MCF 10A (cell line): ENCODE measurements around the gene OR7D2. TPM values are rescaled to one million over a fixed set of nuclear protein-coding genes. Genes with fewer than 3 reads are reported as not detected.

ENCODE experiments used
- Bru-seq: library from RNA; stranded (reverse); fragments of 400-500 nt; gene quantifications from one replicate; lab custom pipeline; 2021; lab: Mats Ljungman, UMichigan
- BruChase-seq, 2 experiments: library from RNA; stranded (reverse); fragments of 400-500 nt; gene quantifications; one replicate each; lab custom pipeline; 2021; lab: Mats Ljungman, UMichigan
- BruUV-seq: library from RNA; stranded (reverse); fragments of 400-500 nt; replicated peaks from 2 replicates; lab custom pipeline; 2021; lab: Mats Ljungman, UMichigan
- CTCF ChIA-PET: fragments of 300-600 bp; sonication (Branson Sonifier 250); formaldehyde crosslinking; extraction: SDS; loops from one replicate; lab custom pipeline; 2021; ENCODE audit warnings: antibody characterized with exemption, inconsistent platforms; lab: Yijun Ruan, JAX
- POLR2A ChIA-PET: fragments of 300-600, 350-650 bp; sonication (Branson Sonifier 250); formaldehyde crosslinking; extraction: SDS; loops from one replicate; lab custom pipeline; 2020; ENCODE audit warnings: antibody characterized with exemption, inconsistent platforms; lab: Yijun Ruan, JAX
- DNase-seq: peaks from one replicate; pipeline ENCODE4 v3.0.0-alpha.2; 2018; ENCODE audit not compliant: unreplicated experiment
- H3K27ac Mint-ChIP-seq: one replicate; pipeline ENCODE4 v1.8.0; 2022; ENCODE audit warnings: mild to moderate bottlenecking, low read depth, mixed read lengths; ENCODE audit not compliant: unreplicated experiment
- H3K27me3 Mint-ChIP-seq: one replicate; pipeline ENCODE4 v1.8.0; 2022; ENCODE audit warnings: mixed read lengths; ENCODE audit not compliant: insufficient read depth, unreplicated experiment
- H3K36me3 Mint-ChIP-seq: one replicate; pipeline ENCODE4 v1.8.0; 2022; ENCODE audit warnings: mild to moderate bottlenecking, moderate library complexity, mixed read lengths; ENCODE audit not compliant: insufficient read depth, unreplicated experiment
- H3K4me1 Mint-ChIP-seq: one replicate; pipeline ENCODE4 v1.8.0; 2022; ENCODE audit warnings: mixed read lengths; ENCODE audit not compliant: insufficient read depth, unreplicated experiment
- H3K4me3 Mint-ChIP-seq: one replicate; pipeline ENCODE4 v1.8.0; 2022; ENCODE audit warnings: mild to moderate bottlenecking, moderate library complexity, mixed read lengths; ENCODE audit not compliant: unreplicated experiment
- H3K9me3 Mint-ChIP-seq: one replicate; pipeline ENCODE4 v1.8.0; 2022; ENCODE audit warnings: mixed read lengths; ENCODE audit not compliant: unreplicated experiment
- CTCF ChIP-seq: fragments of 200-600 bp; IDR thresholded peaks from one replicate; pipeline ENCODE4 v1.8.0; 2022; ENCODE audit warnings: antibody characterized with exemption, mild to moderate bottlenecking; ENCODE audit not compliant: unreplicated experiment
- intact Hi-C: fragments of 100-400 bp; cut with micrococcal nuclease; formaldehyde crosslinking; loops from 2 replicates; pipeline ENCODE4 v1.14.1; 2022
- long read RNA-seq: library from polyadenylated mRNA; stranded (forward); transcript quantifications from one replicate; pipeline ENCODE4 v2.0.0, GENCODE V29; 2022
- total RNA-seq: library from RNA; stranded (reverse); gene quantifications from 2 replicates; pipeline ENCODE4 v1.2.3, GENCODE V29; 2022

OR7D2 gene
- total RNA-seq = not detected in 2 replicates
- not detected for Bru-seq, nascent RNA
- percentile 8 among the genes with signal in this experiment for BruChase-seq, experiment 1, labeled RNA remaining after a 6-hour chase
- not detected for BruChase-seq, experiment 2, labeled RNA remaining after a 2-hour chase
- long read RNA-seq = 0 reads

GRCh38 chr19:9178901-9179300 is at the start of gene OR7D2:
OR7D2 (plus strand) TSS chr19:9178979; CDS start chr19:9185782, 6,803 bp downstream.
- H3K27ac Mint-ChIP-seq = no peak within 1 kb of the TSS
- POLR2A ChIA-PET = no interaction called here
- intact Hi-C loops = no loop called here
- no TSS peak for BruUV-seq
- no peaks in the 10 kb centered on the region for H3K27me3 Mint-ChIP-seq
- no peak for DNase-seq
- peaks cover 8% of the 10 kb centered on the region for H3K9me3 Mint-ChIP-seq
- CTCF ChIA-PET = interaction anchor here (0.7 kb wide), 1 partner anchor 22 kb away, joined by 3 read pairs; no protein-coding TSS in a partner anchor
- no peaks in the 10 kb centered on the region for H3K4me1 Mint-ChIP-seq
- H3K36me3 Mint-ChIP-seq = no peaks in the 10 kb centered on the region
- TF ChIP-seq CTCF = no peak
- H3K4me3 Mint-ChIP-seq = no peak within 1 kb of the TSS

GRCh38 chr19:9130965-9131364 is 47.8 kb upstream of the OR7D2 start:
- CTCF ChIA-PET = interaction anchor here (0.6 to 0.7 kb wide), 2 partner anchors 202 to 665 kb away, joined by 3 read pairs; no protein-coding TSS in a partner anchor
- Mint-ChIP-seq H3K4me1 (no peaks in the 10 kb centered on the region), H3K4me3 (no peak overlapping the region), H3K27ac (no peak overlapping the region), H3K9me3 (peaks cover 17% of the 10 kb centered on the region), H3K36me3 (no peaks in the 10 kb centered on the region), H3K27me3 (no peaks in the 10 kb centered on the region)
- no peak for TF ChIP-seq CTCF
- no TSS peak for BruUV-seq
- intact Hi-C loops = loop anchor here (10.0 kb wide), 1 partner anchor 304 kb away; the partner anchor contains the start of gene ZNF266
- POLR2A ChIA-PET = no interaction called here
- DNase-seq = no peak

- ChIA-PET CTCF (interaction anchor here (0.6 to 0.7 kb wide), 4 partner anchors 71 to 666 kb away, joined by 3 to 5 read pairs (median 4); no protein-coding TSS in a partner anchor), POLR2A (interaction anchor here (0.6 kb wide), 1 partner anchor 114 kb away, joined by 3 read pairs; no protein-coding TSS in a partner anchor)
- no peaks in the 10 kb centered on the region for H3K36me3 Mint-ChIP-seq
- H3K4me1 Mint-ChIP-seq = no peaks in the 10 kb centered on the region
- no peaks in the 10 kb centered on the region for H3K27me3 Mint-ChIP-seq
- TF ChIP-seq CTCF = no peak
- H3K4me3 Mint-ChIP-seq = no peak overlapping the region
- peaks cover 3% of the 10 kb centered on the region for H3K9me3 Mint-ChIP-seq
- no peak for DNase-seq
- intact Hi-C loops = loop anchor here (10.0 kb wide), 1 partner anchor 302 kb away; the partner anchor contains the start of gene ZNF266
- no peak overlapping the region for H3K27ac Mint-ChIP-seq
- no TSS peak for BruUV-seq
Measured at GRCh38 chr19:9132422-9132821, 46.4 kb upstream of the OR7D2 start.

GRCh38 chr19:9139609-9140158 is 39.1 kb upstream of the OR7D2 start:
- peaks cover 9% of the 10 kb centered on the region for H3K36me3 Mint-ChIP-seq
- ChIA-PET CTCF (interaction anchor here (1.2 kb wide), 1 partner anchor 483 kb away, joined by 3 read pairs; no protein-coding TSS in a partner anchor), POLR2A (interaction anchor here (0.7 kb wide), 1 partner anchor 64 kb away, joined by 5 read pairs; no protein-coding TSS in a partner anchor)
- DNase-seq = no peak
- no peak for TF ChIP-seq CTCF
- peak overlapping the region; percentile 97 for H3K27ac Mint-ChIP-seq
- BruUV-seq = TSS peak; percentile 79
- no peaks in the 10 kb centered on the region for H3K4me1 Mint-ChIP-seq
- intact Hi-C loops = loop anchor here (1.0 to 10.0 kb wide), 7 partner anchors 168 to 888 kb away; partner anchors contain the start of genes MBD3L1, ZNF266, ZNF426 and ZNF558
- H3K9me3 Mint-ChIP-seq = peaks cover 12% of the 10 kb centered on the region
- H3K27me3 Mint-ChIP-seq = no peaks in the 10 kb centered on the region
- peak overlapping the region; percentile 99 for H3K4me3 Mint-ChIP-seq
